22Rv1 (cell line): Measurements from ENCODE around the gene MPZL2.

Experiments used
- H3K27ac ChIP-seq: fragments of 450-650 bp; 2 replicates; pipeline ENCODE4 v1.5.1; 2017
- CTCF ChIP-seq: fragments of 450-650 bp; IDR thresholded peaks from 2 replicates; pipeline ENCODE4 v1.5.1; 2017; ENCODE audit warnings: mild to moderate bottlenecking
- ZFX ChIP-seq: fragments of 450-650 bp; IDR thresholded peaks from 2 replicates; pipeline ENCODE4 v1.6.1; 2017; ENCODE audit warnings: antibody characterized with exemption, borderline replicate concordance

Gene MPZL2

DNA sequence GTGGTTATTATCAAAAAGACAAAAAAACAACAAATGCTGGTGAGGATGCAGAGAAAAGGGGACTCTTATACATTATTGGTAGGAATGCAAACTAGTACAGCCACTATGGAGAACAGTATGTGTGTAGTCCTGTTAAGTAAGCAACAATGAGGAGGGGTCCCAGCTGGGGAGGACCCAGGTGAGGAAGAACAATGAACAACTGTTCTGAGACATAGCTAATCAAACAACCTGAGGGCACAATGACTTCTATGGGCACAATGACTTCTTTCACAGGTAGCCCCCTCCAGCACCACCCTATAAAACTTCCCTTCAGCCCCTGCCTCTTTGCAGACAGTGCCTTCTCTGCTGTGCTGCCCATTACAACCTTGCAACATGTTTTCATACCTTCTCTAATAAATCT, 44.9 kb downstream of the MPZL2 start:
- no peak overlapping the region for H3K27ac ChIP-seq
- TF ChIP-seq ZFX (no peak), CTCF (no peak)

DNA sequence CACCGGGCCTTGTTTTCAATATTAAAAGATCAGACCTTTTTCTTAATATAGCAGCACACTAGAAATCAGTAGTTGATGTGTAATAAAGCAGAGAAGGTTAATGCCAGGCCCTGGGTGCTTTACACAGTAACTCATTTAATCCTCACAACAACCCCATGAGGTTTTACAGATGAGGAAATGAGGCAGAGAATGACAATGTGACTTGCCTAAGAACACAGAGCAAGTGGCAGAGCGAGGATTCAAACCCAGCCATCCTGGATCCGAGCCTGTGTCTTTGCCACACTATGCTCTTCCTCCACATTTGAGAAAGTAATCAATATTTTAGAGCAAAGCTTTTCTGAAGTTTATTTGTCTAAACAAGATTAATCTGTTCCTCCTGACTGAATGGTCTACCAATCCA, 46.5 kb downstream of the MPZL2 start:
- H3K27ac ChIP-seq, result no peak overlapping the region
- TF ChIP-seq ZFX (no peak), CTCF (no peak)

DNA sequence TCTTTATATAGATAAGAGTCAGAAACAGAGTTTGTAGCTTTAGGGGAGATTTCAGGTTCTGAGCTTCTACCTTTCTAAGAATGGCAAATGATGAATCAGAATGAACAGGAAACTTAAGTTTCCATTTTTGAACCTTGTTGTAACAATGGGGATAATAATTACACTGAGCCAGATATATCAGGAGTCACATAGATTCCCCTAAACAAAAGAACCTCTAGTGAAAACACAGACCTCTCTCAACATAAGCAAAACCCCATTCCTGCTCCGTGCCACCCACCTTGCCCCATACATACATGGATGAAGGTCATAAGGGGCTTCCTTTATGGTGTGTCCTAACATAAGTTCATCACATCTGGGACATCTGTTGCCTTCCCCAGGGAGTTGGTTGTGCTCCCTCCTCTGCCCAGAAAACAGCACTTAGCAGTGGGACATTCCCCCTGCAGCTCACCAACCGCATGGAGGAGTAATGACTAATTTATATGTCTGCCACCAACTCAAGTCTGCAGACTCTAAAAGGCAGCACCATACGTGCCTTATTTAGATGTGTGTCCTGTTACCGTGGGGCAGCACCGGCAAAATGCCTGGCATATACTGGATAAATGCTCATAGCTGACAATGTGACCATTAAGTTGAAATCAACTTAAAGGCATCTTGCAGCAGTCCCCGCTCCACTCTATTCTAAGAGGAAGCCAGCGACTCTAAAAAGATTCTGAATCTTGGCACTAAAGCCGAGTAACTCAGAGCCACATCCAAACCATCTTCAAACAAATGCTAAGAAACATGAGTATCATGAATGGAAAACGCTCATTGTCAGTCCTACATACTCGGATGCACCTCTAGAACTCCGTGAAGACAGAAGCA, 47.2 kb downstream of the MPZL2 start:
- H3K27ac ChIP-seq, result no peak overlapping the region
- TF ChIP-seq ZFX, result no peak
- TF ChIP-seq CTCF, result no peak

DNA sequence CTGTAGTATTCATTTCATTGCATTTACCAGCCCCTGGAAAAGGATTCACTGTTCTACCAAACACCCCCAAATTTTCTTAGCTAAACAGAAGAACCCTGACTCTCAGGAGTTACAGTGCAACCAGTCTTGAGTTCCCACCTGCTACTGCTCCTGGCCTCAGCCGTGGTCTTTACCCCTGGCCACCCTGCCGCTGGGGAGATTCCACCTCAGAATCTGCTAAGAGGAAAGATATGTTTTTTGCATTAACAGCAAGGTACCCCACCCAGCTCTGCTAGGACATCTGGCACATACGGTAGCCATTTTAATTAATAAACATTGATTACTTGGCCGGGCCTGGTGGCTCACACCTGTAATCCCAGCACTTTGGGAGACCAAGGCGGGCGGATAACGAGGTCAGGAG, 48.3 kb downstream of the MPZL2 start:
- TF ChIP-seq CTCF, result no peak
- TF ChIP-seq ZFX, result no peak
- no peak overlapping the region for H3K27ac ChIP-seq

- H3K27ac ChIP-seq, result no peak overlapping the region
- TF ChIP-seq ZFX, result no peak
- no peak for TF ChIP-seq CTCF
Observed at GRCh38 chr11:118215262-118215661, 48.8 kb downstream of the MPZL2 start.

- H3K27ac ChIP-seq, result no peak overlapping the region
- TF ChIP-seq ZFX, result no peak
- no peak for TF ChIP-seq CTCF
Observed at GRCh38 chr11:118214210-118214914, 49.7 kb downstream of the MPZL2 start.

GRCh38 chr11:118213781-118214180, 50.3 kb downstream of the MPZL2 start:
- H3K27ac ChIP-seq, result no peak overlapping the region

More at GRCh38 chr11:118213781-118214180, 50.3 kb downstream of the MPZL2 start:
- no peak for TF ChIP-seq CTCF
- no peak for TF ChIP-seq ZFX
